ENCODE data around the gene TEK. TPM values are rescaled to one million over a fixed set of nuclear protein-coding genes. Genes with fewer than 3 reads are reported as not detected.

Gene TEK
- total RNA-seq, 1 experiment from 2014 or later = 2.3 TPM

DNA sequence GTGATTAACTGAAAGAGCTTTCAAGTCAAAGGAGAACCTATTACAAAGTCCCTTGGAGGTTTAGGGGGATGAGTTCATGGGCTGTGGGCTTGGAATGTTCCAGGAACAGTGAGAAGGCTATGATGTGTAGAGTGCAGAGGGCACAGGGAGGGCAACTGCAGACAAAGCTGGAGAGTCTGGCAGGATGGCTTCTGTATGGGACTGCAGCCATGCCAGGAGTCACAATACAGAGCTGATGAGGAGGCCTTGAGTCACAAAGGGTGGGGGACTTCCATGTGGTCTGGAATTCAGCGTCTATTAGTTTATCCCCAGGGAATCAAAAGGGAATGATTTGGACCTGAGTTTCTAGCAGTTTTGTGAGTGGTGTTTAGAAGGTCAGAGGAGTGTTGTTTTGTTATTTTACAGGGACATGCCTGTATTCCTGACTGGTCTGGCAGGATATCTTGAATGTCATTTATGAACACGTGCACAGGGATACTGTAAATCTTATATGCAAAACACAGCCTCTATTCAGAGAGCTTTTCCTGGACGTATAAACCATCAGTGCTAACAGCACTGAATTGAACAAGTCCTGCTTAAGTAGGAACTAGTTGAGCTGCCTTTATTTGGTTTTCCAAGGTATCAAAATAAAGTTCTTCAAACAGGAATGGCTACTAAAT lies 14.3 kb upstream of the TEK start:
- DNase-seq = no peak
- Histone ChIP-seq H3K36me3 (no peaks in the 10 kb centered on the region), H3K27ac (no peak overlapping the region), H3K9me3 (replicated peaks) (no peaks in the 10 kb centered on the region), H3K4me1 (no peaks in the 10 kb centered on the region), H3K27me3 (no peaks in the 10 kb centered on the region), H3K4me3 (no peak overlapping the region)

DNA sequence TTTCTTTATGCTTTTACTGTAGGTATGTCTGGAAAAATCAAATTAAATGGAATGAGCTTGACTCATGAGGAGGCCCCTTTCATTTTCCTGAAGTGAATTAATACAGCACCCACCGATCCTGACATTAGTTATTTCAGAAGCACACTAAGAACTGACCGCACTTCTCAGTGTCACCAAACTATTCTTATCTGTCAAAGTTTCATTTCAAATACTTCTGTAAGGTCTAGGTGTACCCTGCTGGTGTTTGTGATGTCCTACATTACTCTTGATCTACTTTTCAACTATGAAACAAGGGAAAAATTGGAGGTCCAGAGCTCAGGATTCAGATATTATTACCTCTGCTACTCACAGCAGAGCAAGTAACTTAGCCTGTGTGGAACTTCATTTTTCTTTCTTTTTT lies 1.8 kb upstream of the TEK start:
- Histone ChIP-seq H3K27ac (no peak overlapping the region), H3K4me1 (no peaks in the 10 kb centered on the region), H3K4me3 (no peak overlapping the region), H3K36me3 (no peaks in the 10 kb centered on the region), H3K9me3 (replicated peaks) (no peaks in the 10 kb centered on the region), H3K27me3 (no peaks in the 10 kb centered on the region)
- no peak for DNase-seq

DNA sequence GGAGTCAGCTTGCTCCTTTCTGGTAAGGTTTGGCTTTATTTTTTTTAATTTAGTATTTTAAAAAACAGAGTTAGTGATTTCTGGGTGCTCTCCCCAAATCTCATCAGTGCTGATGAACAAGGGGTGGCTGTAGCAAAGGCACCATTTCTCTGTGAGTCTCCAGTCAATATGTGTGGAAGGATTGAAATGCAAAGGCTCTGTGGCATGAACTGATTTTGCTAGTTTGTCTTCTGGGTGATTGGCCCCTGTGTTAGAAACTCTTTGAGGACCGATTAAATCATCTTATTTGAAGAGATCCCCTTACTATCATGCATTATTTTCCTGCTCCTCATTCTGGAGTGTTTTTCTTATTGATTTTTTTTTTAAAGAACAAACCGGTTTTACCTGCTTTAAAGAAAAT lies 596 bp downstream of the TEK start:
- no peaks in the 10 kb centered on the region for H3K9me3 ChIP-seq (replicated peaks)
- H3K36me3 ChIP-seq = no peaks in the 10 kb centered on the region
- H3K27me3 ChIP-seq = no peaks in the 10 kb centered on the region
- no peak for DNase-seq
- no peak overlapping the region for H3K27ac ChIP-seq
- peak overlapping the region; percentile 36 for H3K4me3 ChIP-seq
- H3K4me1 ChIP-seq = no peaks in the 10 kb centered on the region

DNA sequence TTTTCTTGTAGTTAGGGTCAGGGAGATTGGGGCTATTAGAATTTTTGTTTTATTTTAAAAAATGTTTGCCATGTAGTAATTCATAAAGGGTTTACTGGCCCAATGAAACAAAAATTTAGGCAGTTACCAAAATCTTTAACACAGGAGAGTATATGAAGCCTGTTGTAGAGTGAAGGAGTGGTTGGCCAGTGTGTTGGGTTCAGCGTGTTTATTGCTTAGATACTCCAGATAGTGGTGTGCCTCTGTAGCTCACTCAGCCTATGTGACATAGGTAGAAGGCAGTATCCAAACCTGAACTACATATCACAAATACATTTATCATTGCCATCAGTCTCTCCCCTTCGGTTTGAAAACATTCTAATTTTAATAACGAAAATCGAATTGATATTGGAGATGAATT lies 1.2 kb downstream of the TEK start:
- H3K27me3 ChIP-seq = no peaks in the 10 kb centered on the region
- H3K27ac ChIP-seq = no peak overlapping the region
- no peaks in the 10 kb centered on the region for H3K4me1 ChIP-seq
- DNase-seq = no peak
- no peaks in the 10 kb centered on the region for H3K36me3 ChIP-seq
- H3K9me3 ChIP-seq (replicated peaks) = no peaks in the 10 kb centered on the region
- H3K4me3 ChIP-seq = no peak overlapping the region

DNA sequence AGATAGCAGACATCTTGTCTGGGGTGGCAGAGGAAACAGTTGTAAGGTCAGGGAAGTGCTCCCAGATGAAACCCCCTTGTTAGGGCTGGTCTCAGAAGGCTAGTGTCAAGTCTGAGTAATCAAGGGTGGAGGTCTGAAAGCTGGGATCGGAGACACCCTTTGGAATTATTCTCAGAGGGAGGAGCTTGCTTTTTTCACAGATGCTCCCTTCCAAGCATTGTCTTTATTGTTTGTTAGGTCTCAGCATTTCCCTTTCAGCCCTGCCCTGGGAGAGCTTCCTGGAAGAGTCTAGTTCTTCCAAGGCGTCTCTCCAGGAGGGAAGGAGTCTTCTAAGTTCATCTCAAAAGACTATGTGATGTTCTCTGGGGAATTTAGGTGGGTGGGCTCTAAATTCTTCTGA lies 3.2 kb downstream of the TEK start:
- H3K27me3 ChIP-seq = no peaks in the 10 kb centered on the region
- no peaks in the 10 kb centered on the region for H3K9me3 ChIP-seq (replicated peaks)
- H3K4me1 ChIP-seq = no peaks in the 10 kb centered on the region
- no peak overlapping the region for H3K27ac ChIP-seq
- no peak for DNase-seq
- no peaks in the 10 kb centered on the region for H3K36me3 ChIP-seq
- no peak overlapping the region for H3K4me3 ChIP-seq

DNA sequence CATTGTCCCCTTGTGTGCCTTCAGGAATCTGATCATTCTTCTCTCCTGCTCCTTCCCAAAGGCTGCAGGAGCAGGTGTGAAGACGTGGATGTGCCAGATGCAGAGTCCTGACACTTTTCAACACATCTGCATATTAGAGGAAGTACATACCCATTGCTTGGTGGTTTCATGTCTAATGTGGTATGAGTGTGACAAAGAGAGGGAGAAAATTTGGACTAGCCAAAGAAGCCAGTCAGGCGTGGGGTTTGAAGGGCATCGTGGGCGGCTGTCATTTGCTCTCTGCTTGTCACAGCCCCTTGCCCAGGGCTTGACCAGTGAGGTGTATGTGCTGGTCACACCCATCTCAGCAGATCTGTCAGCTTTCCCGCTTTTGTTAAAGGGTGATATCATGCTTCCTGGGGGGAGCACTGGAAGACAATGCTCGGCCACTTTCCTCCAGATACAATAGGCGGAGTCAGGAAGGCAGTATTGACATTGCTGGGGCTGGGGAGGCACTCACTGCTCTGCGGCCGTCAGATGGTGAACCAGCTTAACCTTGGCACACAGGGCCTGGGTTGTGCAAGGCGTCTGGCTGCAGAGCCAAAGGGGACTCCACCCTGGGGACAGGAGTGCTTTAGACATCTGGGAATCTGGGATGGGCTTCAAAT lies 8.6 kb downstream of the TEK start:
- no peaks in the 10 kb centered on the region for H3K9me3 ChIP-seq (replicated peaks)
- 0 out of 2 replicates have a peak, but pooled peaks cover 5% of the 10 kb centered on the region for H3K4me1 ChIP-seq
- H3K4me3 ChIP-seq = no peak overlapping the region
- no peak for DNase-seq
- no peak overlapping the region for H3K27ac ChIP-seq
- no peaks in the 10 kb centered on the region for H3K36me3 ChIP-seq
- H3K27me3 ChIP-seq = no peaks in the 10 kb centered on the region

DNA sequence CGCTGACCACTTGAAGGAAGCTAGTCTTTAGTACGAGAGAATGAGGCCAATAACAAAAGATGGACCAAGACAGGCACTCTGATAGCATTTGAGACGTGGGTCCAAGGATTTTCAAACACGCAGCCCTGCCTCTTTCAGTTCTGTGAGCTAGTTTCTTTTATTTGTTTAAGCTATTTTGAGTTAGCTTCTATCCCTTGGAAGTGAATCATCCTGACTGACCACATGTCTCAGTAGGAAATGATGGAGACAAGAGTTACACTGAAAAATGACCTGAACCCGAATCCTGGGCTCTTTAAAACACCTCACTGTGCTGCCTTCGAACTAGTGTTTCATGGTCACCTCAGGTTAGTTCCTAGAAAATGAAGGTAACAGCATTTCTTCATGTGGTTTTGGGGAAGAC lies 9.9 kb downstream of the TEK start:
- Histone ChIP-seq H3K4me1 (0 out of 2 replicates have a peak, but pooled peaks cover 5% of the 10 kb centered on the region), H3K27me3 (no peaks in the 10 kb centered on the region), H3K4me3 (no peak overlapping the region), H3K9me3 (replicated peaks) (no peaks in the 10 kb centered on the region), H3K36me3 (no peaks in the 10 kb centered on the region), H3K27ac (no peak overlapping the region)
- no peak for DNase-seq

DNA sequence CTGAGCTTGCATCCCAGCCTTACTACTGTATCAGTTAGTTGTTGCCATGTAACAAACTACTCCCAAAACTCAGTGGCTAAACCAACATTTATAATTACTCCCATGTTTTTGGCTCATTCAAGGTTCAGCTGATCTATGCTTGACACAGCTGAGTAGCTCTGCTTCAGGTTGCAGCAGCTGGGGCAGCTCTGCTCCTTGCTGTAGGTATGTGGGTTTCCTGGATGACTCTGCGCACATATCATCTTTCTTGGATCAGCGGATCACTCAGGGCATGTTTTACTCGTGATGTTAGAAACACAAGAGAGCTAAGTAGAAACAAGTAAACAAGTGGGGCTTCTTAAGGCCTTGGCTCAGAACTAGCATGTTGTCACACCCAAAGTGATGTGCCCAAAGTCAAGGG lies 15.1 kb downstream of the TEK start:
- Histone ChIP-seq H3K36me3 (no peaks in the 10 kb centered on the region), H3K9me3 (replicated peaks) (no peaks in the 10 kb centered on the region), H3K27ac (peak overlapping the region; percentile 86), H3K27me3 (no peaks in the 10 kb centered on the region), H3K4me1 (peaks cover 25% of the 10 kb centered on the region), H3K4me3 (no peak overlapping the region)
- DNase-seq = peak; percentile 8 to 31

DNA sequence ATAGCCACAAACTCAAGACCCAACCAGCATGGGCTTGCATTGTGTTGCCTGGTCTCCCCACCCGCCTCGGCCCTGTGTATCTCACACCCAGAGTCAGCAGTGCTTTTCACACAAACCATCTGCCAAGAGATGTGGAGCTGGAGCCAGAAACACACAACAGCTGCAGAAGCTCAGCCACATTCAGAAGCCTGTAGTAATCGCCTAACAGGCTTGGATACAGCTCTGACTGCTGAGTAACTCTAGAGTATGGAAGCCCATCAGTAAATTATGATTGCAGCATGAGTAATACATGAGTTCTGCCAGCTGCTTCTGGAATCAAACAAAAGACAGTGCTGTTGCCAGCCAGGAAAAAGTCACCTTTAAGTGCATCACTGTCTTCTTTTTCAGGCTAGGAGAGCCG lies 16.0 kb downstream of the TEK start:
- no peak overlapping the region for H3K4me3 ChIP-seq
- peak; percentile 79 to 85 for DNase-seq
- H3K27me3 ChIP-seq = no peaks in the 10 kb centered on the region
- H3K4me1 ChIP-seq = peaks cover 25% of the 10 kb centered on the region
- peak overlapping the region; percentile 86 for H3K27ac ChIP-seq
- no peaks in the 10 kb centered on the region for H3K36me3 ChIP-seq
- no peaks in the 10 kb centered on the region for H3K9me3 ChIP-seq (replicated peaks)

DNA sequence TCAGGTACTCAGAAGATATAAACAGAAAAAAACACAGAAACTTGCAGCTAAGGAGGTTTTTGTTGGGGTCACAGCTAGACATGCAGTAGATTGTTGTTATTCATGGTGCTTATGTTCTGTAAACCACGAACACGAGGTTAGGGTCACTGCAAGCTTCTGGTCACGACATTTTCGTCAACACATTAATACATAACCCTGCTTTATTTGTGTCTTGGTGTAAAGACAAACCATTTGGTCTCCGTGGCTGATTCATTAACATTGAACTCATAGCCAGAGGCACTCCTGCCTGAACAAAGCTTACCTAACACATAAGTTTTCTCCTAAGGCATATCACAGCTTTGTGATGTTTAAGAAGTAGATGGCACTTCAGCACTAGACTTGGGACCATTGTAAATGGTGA lies 16.9 kb downstream of the TEK start:
- no peaks in the 10 kb centered on the region for H3K27me3 ChIP-seq
- no peaks in the 10 kb centered on the region for H3K36me3 ChIP-seq
- no peaks in the 10 kb centered on the region for H3K9me3 ChIP-seq (replicated peaks)
- H3K4me1 ChIP-seq = peaks cover 25% of the 10 kb centered on the region
- DNase-seq = no peak
- peak overlapping the region; percentile 86 for H3K27ac ChIP-seq
- H3K4me3 ChIP-seq = no peak overlapping the region

DNA sequence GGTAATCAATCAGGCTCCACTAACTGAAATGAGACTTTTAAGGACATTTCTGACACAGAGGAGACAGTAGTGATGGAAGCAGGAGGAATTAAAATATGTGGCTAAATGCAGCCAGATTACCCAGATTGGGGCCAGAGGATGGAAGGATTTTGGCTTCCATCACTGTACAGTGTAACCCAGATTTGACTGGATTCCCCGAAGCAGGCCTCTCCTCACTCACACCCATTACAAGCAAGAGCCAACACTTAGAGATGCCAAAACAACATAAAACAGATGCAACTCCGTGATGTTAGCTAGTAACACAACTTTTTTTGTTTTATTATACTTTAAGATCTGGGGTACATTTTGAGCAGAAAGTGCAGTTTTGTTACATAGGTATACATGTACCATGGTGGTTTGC lies 17.6 kb downstream of the TEK start:
- H3K4me1 ChIP-seq = peaks cover 25% of the 10 kb centered on the region
- H3K9me3 ChIP-seq (replicated peaks) = no peaks in the 10 kb centered on the region
- no peak overlapping the region for H3K27ac ChIP-seq
- H3K4me3 ChIP-seq = no peak overlapping the region
- H3K27me3 ChIP-seq = no peaks in the 10 kb centered on the region
- DNase-seq = no peak
- no peaks in the 10 kb centered on the region for H3K36me3 ChIP-seq

DNA sequence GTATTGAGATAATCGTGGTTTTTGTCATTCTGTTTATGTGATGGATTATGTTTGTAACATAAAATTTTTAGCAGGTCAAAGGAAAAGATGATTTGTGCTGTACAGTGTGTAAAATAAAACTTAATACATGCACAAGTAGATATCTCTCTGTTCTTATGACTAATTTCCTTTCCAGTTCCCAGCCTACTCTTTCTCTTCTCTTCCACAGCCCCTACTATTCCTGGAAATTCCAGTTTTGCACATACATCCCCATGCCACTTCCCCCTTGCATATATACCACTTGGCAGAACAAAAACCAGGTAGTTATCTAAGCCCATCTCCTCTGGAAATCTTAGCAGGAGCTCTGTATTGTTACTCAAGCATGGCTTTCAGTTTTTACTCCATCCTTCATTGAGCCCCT lies 20.2 kb downstream of the TEK start:
- peaks cover 18% of the 10 kb centered on the region for H3K4me1 ChIP-seq
- no peaks in the 10 kb centered on the region for H3K36me3 ChIP-seq
- no peak overlapping the region for H3K4me3 ChIP-seq
- no peak overlapping the region for H3K27ac ChIP-seq
- H3K9me3 ChIP-seq (replicated peaks) = no peaks in the 10 kb centered on the region
- DNase-seq = no peak
- no peaks in the 10 kb centered on the region for H3K27me3 ChIP-seq

DNA sequence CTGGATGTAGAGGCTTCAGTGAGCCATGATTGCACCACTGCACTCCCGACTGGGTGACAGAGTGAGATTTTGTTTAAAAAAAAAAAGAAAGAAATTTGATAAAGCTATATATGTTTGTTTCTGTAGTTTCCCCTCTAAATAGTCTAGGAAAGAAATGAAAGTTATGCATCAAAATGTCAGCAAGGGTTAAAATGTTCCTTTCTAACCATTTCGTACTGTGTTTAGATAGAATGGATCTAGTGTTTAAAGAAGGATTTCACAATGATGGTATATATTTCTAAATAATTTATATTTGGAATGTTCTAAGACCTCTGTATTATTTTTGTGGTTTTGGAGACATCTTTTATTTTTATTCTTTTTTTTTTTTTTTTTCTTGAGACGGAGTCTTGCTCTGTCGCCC lies 22.7 kb downstream of the TEK start:
- H3K36me3 ChIP-seq = no peaks in the 10 kb centered on the region
- no peak for DNase-seq
- no peaks in the 10 kb centered on the region for H3K9me3 ChIP-seq (replicated peaks)
- H3K4me1 ChIP-seq = no peaks in the 10 kb centered on the region
- no peak overlapping the region for H3K4me3 ChIP-seq
- no peaks in the 10 kb centered on the region for H3K27me3 ChIP-seq
- no peak overlapping the region for H3K27ac ChIP-seq

DNA sequence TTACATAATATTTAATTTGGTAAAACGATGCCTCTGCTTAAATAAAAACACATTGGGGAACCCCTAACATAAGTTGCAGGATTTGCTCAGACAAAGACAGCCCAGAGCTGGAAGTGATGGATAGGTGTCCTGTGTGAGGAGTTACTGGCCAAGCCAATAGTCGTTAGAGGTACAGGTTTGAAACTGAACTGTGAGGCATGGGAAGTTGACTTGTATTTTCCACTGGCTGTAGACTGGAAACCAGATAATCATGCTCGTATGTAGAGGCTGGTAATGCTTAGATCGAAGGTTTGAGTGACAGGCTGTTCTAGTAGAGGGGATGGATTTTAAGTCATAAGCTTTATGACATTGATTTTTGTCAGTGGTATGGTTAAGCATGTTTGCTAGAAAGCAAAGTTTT lies 24.8 kb downstream of the TEK start:
- H3K27ac ChIP-seq = no peak overlapping the region
- H3K4me1 ChIP-seq = no peaks in the 10 kb centered on the region
- H3K27me3 ChIP-seq = no peaks in the 10 kb centered on the region
- no peaks in the 10 kb centered on the region for H3K36me3 ChIP-seq
- no peak for DNase-seq
- no peaks in the 10 kb centered on the region for H3K9me3 ChIP-seq (replicated peaks)
- no peak overlapping the region for H3K4me3 ChIP-seq

DNA sequence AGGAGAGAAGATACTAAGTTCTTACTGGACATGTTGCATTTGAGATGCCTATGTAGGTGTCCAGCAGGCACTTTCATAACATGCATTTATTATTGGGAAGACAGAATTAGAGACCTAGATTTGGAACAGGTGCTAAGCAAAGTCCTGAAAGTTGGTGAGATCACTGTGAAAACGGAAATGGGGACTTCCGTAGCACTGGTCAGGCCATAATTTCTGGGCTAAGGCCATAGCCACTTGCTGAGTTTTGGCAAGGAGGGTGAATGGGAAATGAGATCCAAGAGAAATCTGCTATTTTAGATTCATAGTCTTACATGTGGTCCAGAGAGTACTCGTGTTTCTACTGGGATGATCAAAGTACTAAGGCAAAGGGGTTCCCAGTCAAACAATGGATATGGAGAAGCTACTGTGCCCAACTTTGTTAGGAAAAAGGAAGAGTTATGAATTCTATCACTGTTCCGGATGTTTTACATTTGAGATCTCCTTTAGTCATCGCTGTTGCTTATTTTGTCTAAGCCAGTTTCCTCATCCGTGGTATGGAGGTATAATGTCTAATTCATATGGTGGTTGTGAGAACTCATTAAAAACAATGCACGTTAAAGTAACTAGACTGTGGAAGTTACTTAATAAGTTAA lies 33.4 kb downstream of the TEK start:
- no peaks in the 10 kb centered on the region for H3K27me3 ChIP-seq
- no peak overlapping the region for H3K27ac ChIP-seq
- H3K4me1 ChIP-seq = 0 out of 2 replicates have a peak, but pooled peaks cover 4% of the 10 kb centered on the region
- no peaks in the 10 kb centered on the region for H3K9me3 ChIP-seq (replicated peaks)
- DNase-seq = no peak
- H3K4me3 ChIP-seq = no peak overlapping the region
- no peaks in the 10 kb centered on the region for H3K36me3 ChIP-seq

Data from SJCRH30 (cell line).